HG03025 (cell line): ENCODE data around the gene NNAT.

Source experiments
- ATAC-seq: cut with Tn5 transposase; IDR thresholded peaks from one replicate; pipeline ENCODE4 v1.9.1; 2021; ENCODE audit warnings: mild to moderate bottlenecking, moderate library complexity; ENCODE audit not compliant: unreplicated experiment, low FRiP score

The NNAT gene

GRCh38 chr20:37523012-37523391 lies 2.0 kb downstream of the NNAT start:
- no peak for ATAC-seq

GRCh38 chr20:37523911-37524700 lies 3.1 kb downstream of the NNAT start:
- ATAC-seq = no peak

- ATAC-seq = no peak
Measured at GRCh38 chr20:37524859-37525708, 4.0 kb downstream of the NNAT start.

- no peak for ATAC-seq
Measured at GRCh38 chr20:37525810-37526209, 4.8 kb downstream of the NNAT start.

- ATAC-seq = no peak
Measured at GRCh38 chr20:37526238-37526838, 5.3 kb downstream of the NNAT start.

GRCh38 chr20:37526839-37527637 lies 6.0 kb downstream of the NNAT start:
- ATAC-seq = no peak

GRCh38 chr20:37527638-37528445 lies 6.8 kb downstream of the NNAT start, which contains the start of gene BLCAP:
Gene BLCAP, minus strand, starts transcription at chr20:37527876. Its CDS starts 8,702 bp downstream, at chr20:37519174.
- ATAC-seq = peak; percentile 56

- ATAC-seq = no peak
Measured at GRCh38 chr20:37528446-37529213, 7.6 kb downstream of the NNAT start.

- ATAC-seq = no peak
Measured at GRCh38 chr20:37529214-37529967, 8.3 kb downstream of the NNAT start.

- ATAC-seq = no peak
Measured at GRCh38 chr20:37529968-37530600, 9.0 kb downstream of the NNAT start.

- ATAC-seq = no peak
Measured at GRCh38 chr20:37530696-37531095, 9.6 kb downstream of the NNAT start.

GRCh38 chr20:37531856-37532255 lies 10.8 kb downstream of the NNAT start:
- ATAC-seq = no peak

- ATAC-seq = no peak
Measured at GRCh38 chr20:37533154-37533715, 12.2 kb downstream of the NNAT start.

- peak; percentile 55 for ATAC-seq
Measured at GRCh38 chr20:37534401-37535157, 13.5 kb downstream of the NNAT start.

- no peak for ATAC-seq
Measured at GRCh38 chr20:37535443-37536132, 14.5 kb downstream of the NNAT start.

GRCh38 chr20:37537505-37537904 lies 16.5 kb downstream of the NNAT start:
- ATAC-seq = no peak
